ENCODE measurements around the gene COL27A1.

Gene COL27A1

GRCh38 chr9:114302727-114303126, 147.4 kb downstream of the COL27A1 start:
- Mint-ChIP-seq H3K9me3 (no peaks in the 10 kb centered on the region), H3K4me3 (no peak overlapping the region), H3K4me1 (peaks cover 2% of the 10 kb centered on the region), H3K36me3 (ENCODE audit: low read depth) (no peaks in the 10 kb centered on the region), H3K27me3 (peaks cover 1% of the 10 kb centered on the region), H3K27ac (no peak overlapping the region)
- DNase-seq (no peak), ATAC-seq (no peak)

GRCh38 chr9:114303571-114303970, 148.2 kb downstream of the COL27A1 start:
- no peak for DNase-seq

DNA sequence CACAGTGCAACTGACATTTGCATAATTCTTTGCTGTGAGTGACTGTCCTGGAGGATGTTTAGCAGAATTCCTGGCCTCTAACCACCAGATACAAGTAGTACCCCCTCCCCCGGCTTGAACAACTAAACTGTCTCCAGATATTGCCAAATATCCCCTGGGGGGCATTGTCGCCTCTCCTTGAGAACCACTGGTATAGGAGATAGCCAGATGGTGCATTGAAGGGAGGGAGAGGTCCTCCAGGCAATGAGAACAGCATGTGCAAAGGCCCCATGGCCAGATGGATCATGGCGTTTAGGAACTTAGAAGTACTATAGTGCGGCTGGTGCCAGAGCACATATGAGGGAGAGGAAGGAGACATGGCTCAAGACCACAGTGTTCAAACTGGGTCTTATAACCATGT, 148.6 kb downstream of the COL27A1 start:
- Mint-ChIP-seq H3K4me3 (no peak overlapping the region), H3K4me1 (peaks cover 2% of the 10 kb centered on the region), H3K9me3 (no peaks in the 10 kb centered on the region), H3K27ac (no peak overlapping the region), H3K27me3 (no peaks in the 10 kb centered on the region), H3K36me3 (ENCODE audit: low read depth) (no peaks in the 10 kb centered on the region)
- DNase-seq: no peak
- no peak for ATAC-seq

More at GRCh38 chr9:114303571-114303970, 148.2 kb downstream of the COL27A1 start:
- Mint-ChIP-seq H3K4me3 (no peak overlapping the region), H3K27ac (no peak overlapping the region), H3K36me3 (ENCODE audit: low read depth) (no peaks in the 10 kb centered on the region), H3K9me3 (no peaks in the 10 kb centered on the region), H3K27me3 (peaks cover 1% of the 10 kb centered on the region), H3K4me1 (peaks cover 2% of the 10 kb centered on the region)
- ATAC-seq: no peak

GRCh38 chr9:114304416-114305188, 149.3 kb downstream of the COL27A1 start:
- DNase-seq (no peak), ATAC-seq (no peak)
- Mint-ChIP-seq H3K9me3 (no peaks in the 10 kb centered on the region), H3K27me3 (no peaks in the 10 kb centered on the region), H3K27ac (no peak overlapping the region), H3K36me3 (ENCODE audit: low read depth) (no peaks in the 10 kb centered on the region), H3K4me3 (no peak overlapping the region), H3K4me1 (peaks cover 2% of the 10 kb centered on the region)

DNA sequence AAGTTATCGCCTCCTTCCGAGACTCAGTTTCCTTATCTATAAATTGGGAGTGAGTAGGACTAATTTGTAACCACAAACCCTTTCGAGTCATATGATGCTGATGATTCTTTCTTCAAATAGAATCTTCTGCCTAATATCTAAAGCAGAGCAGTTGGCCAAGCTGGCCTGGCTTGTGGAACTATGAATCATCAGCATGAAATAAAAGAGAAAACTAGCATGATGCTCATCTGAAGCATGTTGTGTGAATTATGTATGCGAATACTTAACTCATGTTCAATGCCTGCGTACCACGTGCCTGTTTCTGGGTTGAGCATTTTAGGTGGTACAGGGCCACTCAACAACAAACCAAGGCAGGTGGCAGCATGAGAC, 152.5 kb downstream of the COL27A1 start:
- Mint-ChIP-seq H3K27me3 (no peaks in the 10 kb centered on the region), H3K4me3 (no peak overlapping the region), H3K27ac (no peak overlapping the region), H3K36me3 (ENCODE audit: low read depth) (no peaks in the 10 kb centered on the region), H3K9me3 (no peaks in the 10 kb centered on the region), H3K4me1 (peaks cover 2% of the 10 kb centered on the region)
- DNase-seq (no peak), ATAC-seq (no peak)

DNA sequence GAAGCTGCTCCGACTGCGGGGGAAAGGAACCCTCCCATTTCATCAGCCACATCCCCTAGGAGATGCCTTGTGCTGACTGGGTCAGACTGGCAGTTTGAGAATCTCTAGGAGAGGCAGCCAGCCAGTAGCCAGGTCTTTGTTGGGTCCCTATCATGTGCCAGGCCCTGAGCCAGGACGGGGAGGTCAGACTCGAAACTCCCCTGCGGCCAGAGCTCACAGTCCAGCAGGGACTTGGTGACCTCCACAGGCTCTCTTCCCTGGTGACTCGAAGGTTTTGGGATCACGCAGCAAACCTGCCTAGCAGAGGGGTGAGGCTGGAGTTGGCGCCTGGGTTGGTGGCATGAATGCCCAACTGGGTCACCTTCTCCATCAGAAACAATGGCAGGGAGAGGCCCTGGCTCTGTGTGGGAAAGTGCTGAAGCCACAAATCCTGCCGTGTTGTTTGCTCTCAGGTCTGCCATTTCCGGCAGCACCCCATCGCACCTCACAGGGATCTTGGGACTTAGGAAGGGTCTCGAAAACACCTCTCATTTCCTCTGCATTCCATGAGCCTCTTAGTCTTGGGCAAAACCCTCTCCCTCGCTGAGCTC, 153.1 kb downstream of the COL27A1 start:
- H3K9me3 Mint-ChIP-seq: no peaks in the 10 kb centered on the region
- H3K27me3 Mint-ChIP-seq: no peaks in the 10 kb centered on the region
- peaks cover 2% of the 10 kb centered on the region for H3K4me1 Mint-ChIP-seq
- H3K36me3 Mint-ChIP-seq (ENCODE audit: low read depth): no peaks in the 10 kb centered on the region
- no peak overlapping the region for H3K4me3 Mint-ChIP-seq
- DNase-seq (no peak), ATAC-seq (no peak)
- H3K27ac Mint-ChIP-seq: no peak overlapping the region

- Mint-ChIP-seq H3K27me3 (no peaks in the 10 kb centered on the region), H3K9me3 (no peaks in the 10 kb centered on the region), H3K4me1 (peaks cover 2% of the 10 kb centered on the region), H3K27ac (no peak overlapping the region), H3K4me3 (no peak overlapping the region), H3K36me3 (ENCODE audit: low read depth) (no peaks in the 10 kb centered on the region)
- DNase-seq (no peak), ATAC-seq (no peak)
Observed at GRCh38 chr9:114309096-114309495, 153.8 kb downstream of the COL27A1 start.

DNA sequence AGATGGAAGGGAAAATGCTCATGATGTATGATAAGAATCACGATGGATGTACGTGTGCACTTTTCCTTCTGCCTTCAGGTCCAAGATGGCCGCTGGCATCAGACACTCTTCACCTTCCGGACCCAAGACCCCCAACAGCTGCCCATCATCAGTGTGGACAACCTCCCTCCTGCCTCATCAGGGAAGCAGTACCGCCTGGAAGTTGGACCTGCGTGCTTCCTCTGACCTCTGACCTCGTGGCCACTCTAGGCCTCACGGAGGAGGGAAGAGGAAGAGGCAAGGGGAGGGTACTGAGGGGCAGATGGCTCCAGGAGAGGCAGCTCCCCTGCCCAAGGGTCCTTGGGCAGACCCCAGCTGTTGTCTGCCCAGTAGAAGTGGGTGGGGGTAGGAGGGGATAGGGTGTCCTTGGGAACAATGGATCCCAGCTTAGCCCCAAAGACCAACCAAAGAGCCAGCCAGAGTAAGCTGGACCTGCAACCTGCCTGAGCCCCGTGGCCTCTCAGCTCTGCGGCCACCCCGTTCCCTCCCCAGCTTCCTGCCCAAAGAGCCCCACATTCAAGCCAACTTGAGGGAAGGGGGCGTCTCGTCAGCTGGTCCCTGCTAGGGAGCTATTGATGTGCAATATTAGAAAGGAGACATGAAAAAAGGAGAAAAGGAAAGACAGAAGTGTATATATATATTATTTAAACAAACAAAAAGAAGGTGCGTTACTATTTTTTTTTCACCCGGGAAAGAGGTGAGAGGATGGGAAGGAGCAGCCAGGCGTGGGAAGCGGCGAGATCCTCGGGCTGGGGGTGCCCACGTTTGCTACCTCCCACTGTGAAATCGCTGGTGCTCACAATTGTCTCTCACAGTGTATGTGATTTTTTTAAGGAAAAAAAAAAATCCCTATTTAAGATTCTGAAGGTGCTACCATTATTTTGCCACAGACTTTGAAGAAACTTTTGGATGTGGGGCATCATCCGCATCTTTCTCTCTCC, 155.4 kb downstream of the COL27A1 start:
- H3K36me3 Mint-ChIP-seq (ENCODE audit: low read depth): no peaks in the 10 kb centered on the region
- DNase-seq: no peak
- no peak for ATAC-seq
- H3K4me3 Mint-ChIP-seq: no peak overlapping the region
- H3K27me3 Mint-ChIP-seq: no peaks in the 10 kb centered on the region
- no peak overlapping the region for H3K27ac Mint-ChIP-seq
- no peaks in the 10 kb centered on the region for H3K4me1 Mint-ChIP-seq
- no peaks in the 10 kb centered on the region for H3K9me3 Mint-ChIP-seq

GRCh38 chr9:114311571-114312512, 156.5 kb downstream of the COL27A1 start:
- H3K27ac Mint-ChIP-seq: no peak overlapping the region
- H3K9me3 Mint-ChIP-seq: no peaks in the 10 kb centered on the region
- no peaks in the 10 kb centered on the region for H3K4me1 Mint-ChIP-seq
- ATAC-seq (no peak), DNase-seq (no peak)
- no peaks in the 10 kb centered on the region for H3K36me3 Mint-ChIP-seq (ENCODE audit: low read depth)
- H3K4me3 Mint-ChIP-seq: no peak overlapping the region
- no peaks in the 10 kb centered on the region for H3K27me3 Mint-ChIP-seq

DNA sequence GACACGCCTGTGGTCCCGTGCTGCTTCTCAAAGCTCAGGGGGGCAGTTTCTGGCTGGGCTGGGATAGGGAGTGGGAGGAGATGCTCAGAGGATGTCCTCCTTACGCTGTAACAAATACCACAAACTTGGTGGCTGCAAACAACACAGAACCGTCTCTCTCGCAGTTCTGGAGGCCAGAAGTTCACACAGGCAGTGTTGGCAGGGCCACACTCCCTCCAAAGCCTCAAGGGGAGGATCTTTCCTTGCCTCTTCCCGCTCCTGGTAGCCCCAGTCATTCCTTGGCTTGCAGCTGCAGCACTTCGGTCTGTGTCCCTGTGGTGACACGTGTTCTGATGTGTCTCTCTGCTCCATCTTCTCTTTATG, 157.2 kb downstream of the COL27A1 start:
- no peak for DNase-seq
- H3K27me3 Mint-ChIP-seq: no peaks in the 10 kb centered on the region

GRCh38 chr9:114313186-114313585, 157.8 kb downstream of the COL27A1 start:
- Mint-ChIP-seq H3K4me1 (peaks cover 3% of the 10 kb centered on the region), H3K9me3 (no peaks in the 10 kb centered on the region), H3K27me3 (peaks cover 1% of the 10 kb centered on the region), H3K4me3 (no peak overlapping the region), H3K27ac (no peak overlapping the region), H3K36me3 (ENCODE audit: low read depth) (no peaks in the 10 kb centered on the region)
- DNase-seq: no peak
- no peak for ATAC-seq

More for the DNA sequence above, 157.2 kb downstream of the COL27A1 start:
- no peak overlapping the region for H3K27ac Mint-ChIP-seq
- no peak overlapping the region for H3K4me3 Mint-ChIP-seq
- no peaks in the 10 kb centered on the region for H3K4me1 Mint-ChIP-seq
- H3K9me3 Mint-ChIP-seq: no peaks in the 10 kb centered on the region
- H3K36me3 Mint-ChIP-seq (ENCODE audit: low read depth): no peaks in the 10 kb centered on the region
- ATAC-seq: no peak

- H3K27me3 Mint-ChIP-seq: peaks cover 5% of the 10 kb centered on the region
- peaks cover 3% of the 10 kb centered on the region for H3K4me1 Mint-ChIP-seq
- no peaks in the 10 kb centered on the region for H3K9me3 Mint-ChIP-seq
- DNase-seq (no peak), ATAC-seq (no peak)
- H3K36me3 Mint-ChIP-seq (ENCODE audit: low read depth): no peaks in the 10 kb centered on the region
- H3K27ac Mint-ChIP-seq: no peak overlapping the region
- H3K4me3 Mint-ChIP-seq: no peak overlapping the region
Observed at GRCh38 chr9:114314256-114314867, 159.0 kb downstream of the COL27A1 start.

DNA sequence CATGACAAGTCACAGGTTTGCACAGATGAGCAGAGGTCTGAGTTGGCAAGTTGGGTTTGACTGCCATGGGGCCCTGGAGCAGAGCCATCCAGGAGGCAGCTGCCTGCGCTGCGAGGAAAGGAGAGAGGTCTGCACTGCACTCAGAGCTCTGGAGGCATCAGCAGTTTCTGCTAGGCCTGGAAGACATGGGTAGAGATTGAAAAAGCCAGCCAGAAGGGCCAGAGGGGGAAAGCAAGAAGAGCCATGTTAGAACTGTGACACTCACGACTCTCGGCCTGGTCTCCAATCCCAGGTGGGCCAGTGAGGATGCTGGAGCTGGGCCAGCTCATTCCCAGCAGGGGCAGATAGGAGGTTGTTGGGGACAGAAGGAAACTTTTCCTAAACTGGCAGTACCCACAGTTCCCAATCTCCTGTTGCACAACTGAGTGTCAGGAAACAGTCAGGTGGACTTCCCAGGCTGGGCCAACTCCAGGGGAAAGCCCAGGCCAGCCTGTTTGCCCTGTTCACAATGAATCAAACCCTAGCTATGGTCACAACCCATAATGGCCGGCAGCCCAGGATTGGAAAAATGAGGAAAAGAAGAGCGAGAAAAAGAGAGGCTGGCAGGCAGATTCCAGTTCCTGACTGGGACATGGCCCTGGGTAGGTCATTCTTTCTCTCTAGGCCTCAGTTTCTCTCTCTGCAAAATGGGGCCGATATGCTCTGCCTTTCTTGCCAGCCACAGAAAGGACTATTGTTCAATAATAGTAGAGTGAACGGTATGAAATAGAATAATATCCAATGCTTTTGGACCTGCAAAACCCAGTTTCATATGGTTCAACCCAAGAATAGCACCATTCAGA, 159.8 kb downstream of the COL27A1 start:
- Mint-ChIP-seq H3K27ac (no peak overlapping the region), H3K4me1 (peaks cover 3% of the 10 kb centered on the region), H3K9me3 (no peaks in the 10 kb centered on the region), H3K36me3 (ENCODE audit: low read depth) (no peaks in the 10 kb centered on the region), H3K4me3 (no peak overlapping the region), H3K27me3 (peaks cover 6% of the 10 kb centered on the region)
- ATAC-seq: no peak
- DNase-seq: no peak
